Measurements from ENCODE around the gene MUC2.

MUC2 gene

DNA sequence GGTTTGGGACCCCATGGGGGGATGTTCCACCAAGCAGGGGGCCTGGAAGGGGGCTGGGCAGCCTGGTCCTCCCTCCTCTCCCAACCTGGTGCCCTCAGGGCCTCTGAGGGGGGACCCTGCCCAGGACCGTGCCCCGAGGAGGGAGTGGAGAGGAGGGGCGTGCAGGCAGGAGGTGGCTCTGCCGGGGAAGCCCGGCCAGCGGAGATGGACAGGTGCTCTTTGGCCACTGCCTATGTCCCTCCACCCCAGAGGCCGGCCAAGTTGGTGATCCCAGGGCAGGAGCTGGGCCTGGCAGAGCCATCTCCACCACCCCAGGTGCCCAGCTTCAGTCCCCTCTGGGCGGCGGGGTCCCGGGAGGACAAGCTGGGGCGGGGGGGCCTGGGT lies 2.4 kb downstream of the MUC2 start:
- H3K4me3 ChIP-seq (replicated peaks in 1 of 2; ENCODE audit: low read depth in 2 of 2, low read length in 2 of 2): no peak overlapping the region
- TF ChIP-seq, protein P1, sequence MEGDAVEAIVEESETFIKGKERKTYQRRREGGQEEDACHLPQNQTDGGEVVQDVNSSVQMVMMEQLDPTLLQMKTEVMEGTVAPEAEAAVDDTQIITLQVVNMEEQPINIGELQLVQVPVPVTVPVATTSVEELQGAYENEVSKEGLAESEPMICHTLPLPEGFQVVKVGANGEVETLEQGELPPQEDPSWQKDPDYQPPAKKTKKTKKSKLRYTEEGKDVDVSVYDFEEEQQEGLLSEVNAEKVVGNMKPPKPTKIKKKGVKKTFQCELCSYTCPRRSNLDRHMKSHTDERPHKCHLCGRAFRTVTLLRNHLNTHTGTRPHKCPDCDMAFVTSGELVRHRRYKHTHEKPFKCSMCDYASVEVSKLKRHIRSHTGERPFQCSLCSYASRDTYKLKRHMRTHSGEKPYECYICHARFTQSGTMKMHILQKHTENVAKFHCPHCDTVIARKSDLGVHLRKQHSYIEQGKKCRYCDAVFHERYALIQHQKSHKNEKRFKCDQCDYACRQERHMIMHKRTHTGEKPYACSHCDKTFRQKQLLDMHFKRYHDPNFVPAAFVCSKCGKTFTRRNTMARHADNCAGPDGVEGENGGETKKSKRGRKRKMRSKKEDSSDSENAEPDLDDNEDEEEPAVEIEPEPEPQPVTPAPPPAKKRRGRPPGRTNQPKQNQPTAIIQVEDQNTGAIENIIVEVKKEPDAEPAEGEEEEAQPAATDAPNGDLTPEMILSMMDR (IDR thresholded peaks at IDR 0.05; ENCODE audit: low read depth, low read length): no peak
- no peak for DNase-seq (ENCODE audit: low read depth in 2 of 2)

DNA sequence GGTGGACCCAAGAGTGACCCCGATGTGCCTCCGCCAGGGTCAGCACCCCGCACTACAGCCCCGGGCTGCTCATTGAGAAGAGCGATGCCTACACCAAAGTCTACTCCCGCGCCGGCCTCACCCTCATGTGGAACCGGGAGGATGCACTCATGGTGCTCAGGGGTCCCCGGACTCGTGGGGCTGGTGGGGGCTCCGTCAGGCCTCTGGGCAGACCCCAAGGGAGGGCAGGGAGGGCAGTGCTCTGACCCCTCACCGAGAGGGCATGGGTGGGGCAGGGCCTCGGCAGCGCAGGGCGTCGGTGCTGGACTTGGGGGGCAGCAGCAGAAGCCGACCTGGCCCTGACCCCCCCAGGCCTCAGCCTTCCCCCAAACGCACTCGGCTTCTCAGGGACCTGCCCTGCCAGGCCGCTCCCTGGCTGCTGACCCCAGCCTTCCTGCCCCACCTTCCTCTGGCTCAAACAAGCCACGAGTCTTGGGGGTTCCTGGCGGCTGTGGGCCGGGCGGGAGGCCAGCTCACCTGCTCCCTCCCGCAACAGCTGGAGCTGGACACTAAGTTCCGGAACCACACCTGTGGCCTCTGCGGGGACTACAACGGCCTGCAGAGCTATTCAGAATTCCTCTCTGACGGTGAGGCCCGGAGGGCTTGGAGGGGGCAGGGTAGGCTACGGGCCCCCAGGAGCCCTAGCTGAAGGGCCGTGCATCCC lies 2.9 kb downstream of the MUC2 start:
- no peak overlapping the region for H3K4me3 ChIP-seq (replicated peaks in 1 of 2; ENCODE audit: low read depth in 2 of 2, low read length in 2 of 2)
- TF ChIP-seq, protein P1 (IDR thresholded peaks at IDR 0.05; ENCODE audit: low read depth, low read length): no peak
- DNase-seq (ENCODE audit: low read depth in 2 of 2): no peak

DNA sequence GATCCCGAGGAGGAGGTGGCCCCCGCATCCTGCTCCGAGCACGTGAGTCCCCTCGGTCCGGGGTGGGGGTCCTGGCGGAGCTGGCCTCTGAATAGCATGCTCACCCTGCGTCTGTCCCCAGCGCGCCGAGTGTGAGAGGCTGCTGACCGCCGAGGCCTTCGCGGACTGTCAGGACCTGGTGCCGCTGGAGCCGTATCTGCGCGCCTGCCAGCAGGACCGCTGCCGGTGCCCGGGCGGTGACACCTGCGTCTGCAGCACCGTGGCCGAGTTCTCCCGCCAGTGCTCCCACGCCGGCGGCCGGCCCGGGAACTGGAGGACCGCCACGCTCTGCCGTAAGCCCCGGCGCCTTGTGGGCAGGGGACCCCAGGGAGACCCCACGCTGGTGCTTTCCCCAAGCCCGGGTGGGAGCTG lies 3.5 kb downstream of the MUC2 start:
- TF ChIP-seq, protein P1 (IDR thresholded peaks at IDR 0.05; ENCODE audit: low read depth, low read length): no peak
- DNase-seq (ENCODE audit: low read depth in 2 of 2): no peak

DNA sequence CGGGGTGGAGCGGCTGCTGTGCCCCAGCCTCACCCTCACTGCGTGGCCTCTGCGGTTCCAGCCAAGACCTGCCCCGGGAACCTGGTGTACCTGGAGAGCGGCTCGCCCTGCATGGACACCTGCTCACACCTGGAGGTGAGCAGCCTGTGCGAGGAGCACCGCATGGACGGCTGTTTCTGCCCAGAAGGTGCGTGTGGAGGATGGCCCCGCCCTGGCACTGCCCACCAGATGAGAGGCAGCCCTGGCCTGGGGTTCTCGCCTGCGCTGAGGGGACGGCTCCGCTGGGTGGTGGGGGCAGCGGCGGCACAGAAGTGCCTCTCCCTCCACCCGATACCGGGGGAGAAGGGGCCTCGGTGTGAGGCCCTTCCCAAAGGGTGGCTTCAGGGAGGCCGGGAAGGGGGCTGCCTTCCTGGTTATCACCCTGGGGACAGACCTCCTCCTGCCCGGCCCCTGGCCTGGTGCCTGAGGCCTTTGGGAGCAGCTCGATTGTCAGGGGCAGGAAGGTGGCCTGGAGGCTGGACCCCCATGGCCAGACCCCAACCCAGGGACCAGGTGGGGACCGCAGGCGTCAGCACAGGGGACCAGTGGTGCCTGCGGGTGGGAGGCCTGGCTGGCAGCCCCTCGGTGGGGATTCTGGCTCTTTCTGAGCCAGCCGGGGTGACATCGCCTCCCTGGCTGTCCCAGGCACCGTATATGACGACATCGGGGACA lies 7.1 kb downstream of the MUC2 start:
- DNase-seq (ENCODE audit: low read depth in 2 of 2): no peak
- TF ChIP-seq, protein P1 (IDR thresholded peaks at IDR 0.05; ENCODE audit: low read depth, low read length): no peak
- no peak overlapping the region for H3K4me3 ChIP-seq (replicated peaks in 1 of 2; ENCODE audit: low read depth in 2 of 2, low read length in 2 of 2)

More for the DNA sequence above, 3.5 kb downstream of the MUC2 start:
- H3K4me3 ChIP-seq (replicated peaks in 1 of 2; ENCODE audit: low read depth in 2 of 2, low read length in 2 of 2): no peak overlapping the region

DNA sequence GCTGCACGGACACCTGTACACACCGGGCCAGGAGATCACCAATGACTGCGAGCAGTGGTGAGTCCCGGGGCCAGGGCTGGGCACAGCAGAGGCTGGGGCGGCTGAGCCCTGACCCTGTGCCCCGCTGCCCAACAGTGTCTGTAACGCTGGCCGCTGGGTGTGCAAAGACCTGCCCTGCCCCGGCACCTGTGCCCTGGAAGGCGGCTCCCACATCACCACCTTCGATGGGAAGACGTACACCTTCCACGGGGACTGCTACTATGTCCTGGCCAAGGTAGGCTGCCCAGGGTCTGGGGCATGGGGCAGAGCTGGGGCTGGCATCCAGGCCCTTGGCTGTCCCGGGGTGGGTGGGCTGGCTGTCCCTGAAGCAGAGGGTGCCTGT lies 7.7 kb downstream of the MUC2 start:
- TF ChIP-seq, protein P1 (IDR thresholded peaks at IDR 0.05; ENCODE audit: low read depth, low read length): no peak
- DNase-seq (ENCODE audit: low read depth in 2 of 2): no peak

DNA sequence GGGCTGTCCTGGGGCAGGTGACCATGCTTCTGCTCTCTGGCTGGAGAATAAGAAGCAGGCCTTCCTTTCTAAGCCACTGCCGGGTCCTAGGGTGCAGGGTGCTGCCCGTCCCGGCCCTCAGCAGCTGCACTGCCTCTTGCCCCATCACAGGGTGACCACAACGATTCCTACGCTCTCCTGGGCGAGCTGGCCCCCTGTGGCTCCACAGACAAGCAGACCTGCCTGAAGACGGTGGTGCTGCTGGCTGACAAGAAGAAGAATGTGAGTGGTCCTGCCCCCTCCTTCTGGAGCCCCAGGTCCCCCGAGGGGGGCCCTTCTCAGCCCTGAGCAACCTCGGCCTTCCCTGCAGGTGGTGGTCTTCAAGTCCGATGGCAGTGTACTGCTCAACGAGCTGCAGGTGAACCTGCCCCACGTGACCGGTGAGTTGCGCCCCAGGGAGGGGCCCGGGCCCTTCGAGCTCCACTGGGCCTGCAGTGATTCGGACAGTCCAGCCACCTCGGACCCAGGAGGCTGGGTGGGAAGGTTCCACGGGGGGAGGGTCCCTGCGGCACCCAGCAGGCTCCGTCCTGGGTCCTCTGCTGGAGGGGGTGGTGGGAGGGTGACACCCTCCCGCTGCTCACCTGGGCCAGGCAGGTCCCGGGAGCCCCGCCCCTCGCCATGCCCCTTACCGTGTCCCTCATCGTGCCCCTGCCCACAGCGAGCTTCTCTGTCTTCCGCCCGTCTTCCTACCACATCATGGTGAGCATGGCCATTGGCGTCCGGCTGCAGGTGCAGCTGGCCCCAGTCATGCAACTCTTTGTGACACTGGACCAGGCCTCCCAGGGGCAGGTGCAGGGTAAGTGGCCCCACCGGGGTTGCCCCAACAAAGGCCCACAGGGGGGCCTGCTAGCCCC lies 8.3 kb downstream of the MUC2 start:
- DNase-seq (ENCODE audit: low read depth in 2 of 2): no peak
- TF ChIP-seq, protein P1 (IDR thresholded peaks at IDR 0.05; ENCODE audit: low read depth, low read length): no peak
- no peak overlapping the region for H3K4me3 ChIP-seq (replicated peaks in 1 of 2; ENCODE audit: low read depth in 2 of 2, low read length in 2 of 2)

More for the DNA sequence above, 7.7 kb downstream of the MUC2 start:
- H3K4me3 ChIP-seq (replicated peaks in 1 of 2; ENCODE audit: low read depth in 2 of 2, low read length in 2 of 2): no peak overlapping the region

Measured in cardiac fibroblast (primary cell).